GM13977 (cell line): Measurements from ENCODE around the gene ABCC6.
"Not testable (repeated sequence)": the region's sequence is repeated elsewhere in the genome, so short reads cannot be mapped to it uniquely, and the experiment has no call there.

ENCODE experiments used
- DNase-seq: peaks from one replicate; pipeline ENCODE4 v3.0.0; 2012; ENCODE audit warnings: low spot score
- in situ Hi-C: fragments of 300-500 bp; cut with MboI; formaldehyde crosslinking; loops from one replicate; pipeline ENCODE4 v1.12.0; 2022; ENCODE audit warnings: low sequenced_read_pairs, low pct_unique_long_range_greater_than_20kb, mixed read lengths, inconsistent platforms; ENCODE audit not compliant: unreplicated experiment
- TF ChIP-seq, protein P1 (sequence below): IDR thresholded peaks from 2 replicates; pipeline ENCODE4 v1.5.1; 2012; ENCODE audit warnings: mild to moderate bottlenecking, control low read depth; ENCODE audit not compliant: insufficient read depth; ENCODE audit errors: extremely low read depth, missing control alignments

ABCC6 gene

DNA sequence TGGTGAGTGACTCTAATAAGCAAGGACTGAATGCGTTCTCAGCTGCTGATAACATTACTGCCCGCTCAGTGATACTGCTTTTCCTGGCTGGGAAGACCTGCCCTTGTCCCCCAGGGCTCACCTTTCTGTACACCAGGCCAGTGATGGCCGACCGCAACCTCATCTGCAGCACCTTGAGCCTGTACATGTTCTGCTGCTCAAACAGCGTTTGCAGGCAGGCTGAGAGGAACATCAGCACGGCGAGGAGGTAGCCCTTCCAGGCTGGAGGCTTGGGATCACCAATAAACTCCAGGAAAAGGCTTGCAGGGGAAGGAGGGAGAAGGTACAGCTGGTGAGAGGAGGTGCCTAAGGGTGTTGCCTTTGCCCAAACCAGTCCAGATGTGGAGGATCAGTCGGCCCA lies 21.4 kb downstream of the ABCC6 start:
- DNase-seq, in situ Hi-C loops: not testable (repeated sequence)

DNA sequence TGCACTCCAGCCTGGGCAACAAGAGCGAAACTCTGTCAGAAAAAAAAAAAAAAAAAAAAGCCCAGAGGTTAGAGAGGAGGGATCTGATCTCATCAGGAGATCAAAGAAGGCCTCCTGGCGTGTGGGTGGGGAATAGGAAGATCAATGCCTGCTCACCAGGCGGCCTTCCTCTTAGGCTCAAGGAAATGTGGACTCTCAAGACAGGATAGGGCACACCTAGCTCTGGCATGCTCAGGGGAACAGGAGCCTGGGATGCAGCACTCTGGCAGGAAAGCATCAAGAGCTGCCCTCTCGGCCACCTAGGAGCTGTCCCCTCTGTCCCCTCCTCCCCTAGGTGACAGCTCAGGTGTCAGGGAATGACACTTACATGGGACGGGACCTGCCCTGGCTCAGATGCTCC lies 22.9 kb downstream of the ABCC6 start:
- DNase-seq, in situ Hi-C loops: not testable (repeated sequence)

DNA sequence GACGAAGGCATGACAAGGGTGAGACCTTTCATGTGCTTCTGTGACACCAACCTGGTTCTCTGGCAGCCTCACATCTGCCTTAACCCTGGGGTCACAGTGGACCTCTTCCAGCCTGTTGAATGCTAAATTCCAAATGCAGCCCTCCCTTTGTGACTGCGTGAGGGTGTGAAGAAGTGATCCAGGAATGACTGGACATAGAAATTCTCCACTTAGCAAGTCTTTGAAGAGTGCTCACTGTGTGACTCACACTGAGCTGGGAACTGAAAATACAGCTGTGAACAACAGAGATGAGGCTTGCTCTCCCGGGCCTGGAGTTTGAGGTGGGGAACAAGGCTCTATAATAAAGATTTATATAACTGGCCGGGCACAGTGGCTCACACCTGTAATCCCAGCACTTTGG lies 23.9 kb downstream of the ABCC6 start:
- in situ Hi-C loops, DNase-seq: not testable (repeated sequence)

DNA sequence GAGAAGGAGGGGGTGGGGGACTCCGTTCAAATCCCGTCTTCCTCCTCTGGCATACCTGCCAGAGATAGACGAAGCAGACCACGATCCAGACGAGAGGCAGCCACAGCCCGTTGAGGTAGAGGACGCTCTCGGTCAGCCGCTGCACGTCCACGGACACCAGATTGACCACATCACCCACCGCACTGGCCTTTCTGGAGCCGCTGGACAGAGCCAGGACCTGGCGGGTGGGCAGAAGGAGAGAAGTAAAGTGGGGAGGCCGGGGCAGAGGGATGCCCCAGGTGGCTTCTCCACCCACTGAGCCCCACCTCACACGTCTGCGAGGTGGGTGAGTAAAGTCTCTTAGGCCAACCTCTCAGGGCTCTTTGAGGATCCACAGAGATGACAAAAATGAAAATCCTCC lies 25.3 kb downstream of the ABCC6 start:
- in situ Hi-C loops = no loop called here
- no peak for DNase-seq
- TF ChIP-seq, protein P1, sequence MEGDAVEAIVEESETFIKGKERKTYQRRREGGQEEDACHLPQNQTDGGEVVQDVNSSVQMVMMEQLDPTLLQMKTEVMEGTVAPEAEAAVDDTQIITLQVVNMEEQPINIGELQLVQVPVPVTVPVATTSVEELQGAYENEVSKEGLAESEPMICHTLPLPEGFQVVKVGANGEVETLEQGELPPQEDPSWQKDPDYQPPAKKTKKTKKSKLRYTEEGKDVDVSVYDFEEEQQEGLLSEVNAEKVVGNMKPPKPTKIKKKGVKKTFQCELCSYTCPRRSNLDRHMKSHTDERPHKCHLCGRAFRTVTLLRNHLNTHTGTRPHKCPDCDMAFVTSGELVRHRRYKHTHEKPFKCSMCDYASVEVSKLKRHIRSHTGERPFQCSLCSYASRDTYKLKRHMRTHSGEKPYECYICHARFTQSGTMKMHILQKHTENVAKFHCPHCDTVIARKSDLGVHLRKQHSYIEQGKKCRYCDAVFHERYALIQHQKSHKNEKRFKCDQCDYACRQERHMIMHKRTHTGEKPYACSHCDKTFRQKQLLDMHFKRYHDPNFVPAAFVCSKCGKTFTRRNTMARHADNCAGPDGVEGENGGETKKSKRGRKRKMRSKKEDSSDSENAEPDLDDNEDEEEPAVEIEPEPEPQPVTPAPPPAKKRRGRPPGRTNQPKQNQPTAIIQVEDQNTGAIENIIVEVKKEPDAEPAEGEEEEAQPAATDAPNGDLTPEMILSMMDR = no peak

DNA sequence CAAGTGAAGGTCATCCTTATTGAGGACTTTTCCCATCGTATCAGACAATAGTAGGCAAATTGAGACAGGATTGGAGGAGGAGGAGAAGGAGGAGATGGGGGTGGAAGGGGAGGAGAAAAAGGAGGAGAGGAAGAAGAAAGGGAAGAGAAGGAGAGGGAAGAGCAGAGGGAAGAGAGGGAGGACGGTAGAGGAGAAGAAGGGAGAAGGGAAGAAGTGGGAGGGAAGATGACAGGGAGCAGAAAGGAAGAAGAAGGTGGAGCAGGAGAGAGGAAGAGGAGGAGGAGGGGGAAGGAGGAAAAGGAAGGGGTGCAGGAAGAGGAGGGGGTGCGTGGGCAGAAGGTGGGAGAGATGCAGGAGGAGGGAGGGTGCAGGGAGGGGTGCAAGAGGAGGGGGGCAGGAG lies 26.0 kb downstream of the ABCC6 start:
- in situ Hi-C loops = no loop called here
- TF ChIP-seq, protein P1 = no peak
- no peak for DNase-seq

DNA sequence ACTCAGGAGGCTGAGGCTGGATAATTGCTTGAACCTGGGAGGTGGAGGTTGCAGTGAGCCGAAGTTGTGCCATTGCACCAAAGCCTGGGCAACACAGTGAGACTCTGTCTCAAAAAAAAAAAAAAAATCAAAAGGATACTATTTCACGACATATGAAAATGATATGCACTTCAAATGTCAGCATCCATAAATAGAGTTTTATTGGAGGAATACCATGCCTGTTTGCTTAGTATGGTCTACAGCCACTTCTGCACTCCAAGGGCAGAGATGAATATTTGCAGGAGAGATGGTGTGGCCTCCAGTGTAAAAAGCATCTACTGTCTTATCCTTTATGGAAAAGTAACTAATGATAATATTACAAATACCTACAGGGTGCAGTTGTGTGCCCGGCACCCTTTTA lies 27.2 kb downstream of the ABCC6 start:
- DNase-seq = no peak
- in situ Hi-C loops = no loop called here
- TF ChIP-seq, protein P1 = no peak

DNA sequence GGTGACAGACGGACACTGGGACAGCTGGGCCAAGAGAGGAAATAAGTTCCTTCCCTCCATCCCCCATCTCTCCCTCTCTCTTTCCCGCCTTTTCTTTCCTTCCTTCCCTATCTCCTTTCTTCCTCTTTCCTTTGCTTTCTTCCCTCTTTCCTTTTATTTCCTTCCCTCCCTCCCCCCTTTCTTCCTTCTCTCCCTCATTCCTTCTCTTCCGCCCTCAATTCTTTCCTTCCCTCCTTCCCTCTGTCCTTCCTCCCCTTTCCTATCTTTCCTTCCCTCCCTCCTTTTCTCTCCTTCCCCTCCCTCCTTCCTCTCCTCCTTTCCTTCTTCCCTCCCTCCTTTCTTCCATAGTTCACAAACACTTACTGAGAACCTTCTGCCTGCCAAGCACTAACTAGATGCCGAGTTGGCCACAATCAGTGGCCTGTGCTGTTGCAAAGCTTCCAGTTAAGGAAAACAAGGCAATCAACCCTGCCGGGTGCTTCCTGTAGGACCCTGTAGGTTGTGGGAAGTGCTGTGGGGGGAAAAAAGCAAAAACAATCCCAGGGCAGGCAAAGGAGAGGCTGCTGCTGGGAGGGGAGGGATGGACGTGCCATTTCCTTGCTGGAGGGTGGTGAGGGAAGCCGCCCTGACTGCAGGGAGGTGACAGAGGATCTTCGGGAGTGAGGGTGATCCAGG lies 31.7 kb downstream of the ABCC6 start:
- TF ChIP-seq, protein P1 = no peak
- DNase-seq = no peak
- in situ Hi-C loops = no loop called here

DNA sequence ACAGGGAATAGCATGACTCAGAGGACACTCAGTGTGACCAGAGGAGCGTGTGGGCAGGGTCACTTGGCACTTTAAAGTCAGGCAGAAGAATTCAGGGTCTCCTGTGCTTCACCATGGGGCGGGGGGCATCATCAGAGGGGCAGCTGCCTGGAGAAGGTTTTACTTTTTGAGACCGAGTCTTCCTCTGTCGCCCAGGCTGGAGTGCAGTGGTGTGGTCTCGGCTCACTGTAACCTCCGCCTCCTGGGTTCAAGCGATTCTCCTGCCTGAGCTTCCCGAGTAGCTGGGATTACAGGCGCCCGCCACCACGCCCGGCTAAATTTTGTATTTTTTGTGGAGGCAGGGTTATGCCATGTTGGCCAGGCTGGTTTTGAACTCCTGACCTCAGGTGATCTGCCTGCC lies 32.3 kb downstream of the ABCC6 start:
- in situ Hi-C loops, DNase-seq: not testable (repeated sequence)

DNA sequence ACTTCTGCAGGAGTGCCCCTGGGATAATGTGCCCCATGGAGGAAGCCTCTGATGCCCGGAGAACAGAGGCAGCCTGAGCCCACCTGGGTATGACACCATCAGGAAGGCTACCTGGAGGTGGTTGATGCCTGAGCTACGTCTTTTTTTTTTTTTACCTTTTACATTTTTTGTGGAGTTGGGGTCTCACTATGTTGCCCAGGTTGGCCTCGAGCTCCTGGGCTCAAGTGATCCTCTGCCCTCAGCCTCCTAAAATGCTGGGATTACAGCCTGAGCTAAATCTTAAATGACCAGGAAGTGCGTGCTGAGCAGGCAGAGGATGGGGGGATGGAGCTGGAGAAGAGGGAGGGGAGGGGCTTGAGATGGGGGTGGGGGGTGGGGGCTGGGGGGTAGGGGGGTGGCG lies 32.7 kb downstream of the ABCC6 start:
- TF ChIP-seq, protein P1 = no peak
- no peak for DNase-seq
- in situ Hi-C loops = no loop called here
